Gastroesophageal sphincter (tissue), 4 donors: ENCODE data around the gene ZDHHC11. TPM values are rescaled to one million over a fixed set of nuclear protein-coding genes. Genes with fewer than 3 reads are reported as not detected.

Source experiments
- ATAC-seq: fragments of 150-250 bp; one replicate; pipeline ENCODE4 v1.9.1; 2016; ENCODE audit warnings: mild to moderate bottlenecking, moderate library complexity
- H3K27ac ChIP-seq, 4 donors: fragments of 200-600 bp; sonication (generic) in 3 of 4; 1 replicate in 3 of 4; 2 replicates in 1 of 4; pipeline ENCODE4 v1.5.1; 2016 to 2019
- H3K27me3 ChIP-seq: fragments of 200-600 bp; sonication (generic); one replicate; pipeline ENCODE4 v1.5.1; 2019
- H3K36me3 ChIP-seq, 2 donors: fragments of 200-600 bp; sonication (generic); one replicate each; pipeline ENCODE4 v1.5.1; 2019; ENCODE audit warnings: control low read depth in 1 of 2
- H3K4me1 ChIP-seq, 3 donors: fragments of 200-600 bp; sonication (generic); 1 replicate in 2 of 3; 2 replicates in 1 of 3; pipeline ENCODE4 v1.5.1; 2016 to 2019; ENCODE audit warnings: control low read depth in 2 of 3
- H3K4me3 ChIP-seq, 2 donors: fragments of 200-600 bp; sonication (generic); one replicate each; pipeline ENCODE4 v1.5.1; 2019; ENCODE audit warnings: mild to moderate bottlenecking in 1 of 2, moderate library complexity in 1 of 2
- H3K9me3 ChIP-seq, 3 donors: fragments of 200-600 bp; sonication (generic); one replicate each; pipeline ENCODE4 v1.5.1; 2017 to 2019; ENCODE audit warnings: control low read depth in 2 of 3
- EP300 ChIP-seq: sonication (generic); formaldehyde crosslinking; IDR thresholded peaks from one replicate; pipeline ENCODE4 v1.6.1; 2017; ENCODE audit warnings: antibody characterized with exemption, mild to moderate bottlenecking
- POLR2A ChIP-seq, 2 donors: fragments of 450-650 bp; IDR thresholded peaks; one replicate each; pipeline ENCODE4 v1.6.1; 2017; ENCODE audit warnings: antibody characterized with exemption in 2 of 2, mild to moderate bottlenecking in 2 of 2, moderate library complexity in 1 of 2
- POLR2AphosphoS5 ChIP-seq: sonication (generic); formaldehyde crosslinking; IDR thresholded peaks from one replicate; pipeline ENCODE4 v1.6.1; 2017; ENCODE audit warnings: antibody characterized with exemption
- WGBS, 2 donors: methylation state at CpG; one replicate each; pipeline ENCODE4 v1.1.5; 2018; ENCODE audit warnings: low coverage in 1 of 2; 5-methylcytosine and 5-hydroxymethylcytosine counted together
- total RNA-seq, 4 donors: library from RNA; depleted of rRNA; stranded (reverse); fragments of >200 nt; gene quantifications; one replicate each; pipeline ENCODE4 v1.1.0, GENCODE V29; 2016
- TF ChIP-seq, protein P1 (sequence below), 4 experiments: fragments of 200-600 bp in 2 of 4; fragments of 450-650 bp in 2 of 4; sonication (generic) in 1 of 4; IDR thresholded peaks; one replicate each; pipeline ENCODE4 v1.5.1; 2017 to 2019; ENCODE audit warnings: antibody characterized with exemption in 4 of 4, mild to moderate bottlenecking in 2 of 4, moderate library complexity in 2 of 4

ZDHHC11 gene, protein sequence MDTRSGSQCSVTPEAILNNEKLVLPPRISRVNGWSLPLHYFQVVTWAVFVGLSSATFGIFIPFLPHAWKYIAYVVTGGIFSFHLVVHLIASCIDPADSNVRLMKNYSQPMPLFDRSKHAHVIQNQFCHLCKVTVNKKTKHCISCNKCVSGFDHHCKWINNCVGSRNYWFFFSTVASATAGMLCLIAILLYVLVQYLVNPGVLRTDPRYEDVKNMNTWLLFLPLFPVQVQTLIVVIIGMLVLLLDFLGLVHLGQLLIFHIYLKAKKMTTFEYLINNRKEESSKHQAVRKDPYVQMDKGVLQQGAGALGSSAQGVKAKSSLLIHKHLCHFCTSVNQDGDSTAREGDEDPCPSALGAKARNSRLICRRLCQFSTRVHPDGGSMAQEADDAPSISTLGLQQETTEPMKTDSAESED
- total RNA-seq = 10 to 100 TPM in 2 of 4 donors, 1 to 10 TPM in 2; 2.3 to 19.1 (median 7.4) TPM

DNA sequence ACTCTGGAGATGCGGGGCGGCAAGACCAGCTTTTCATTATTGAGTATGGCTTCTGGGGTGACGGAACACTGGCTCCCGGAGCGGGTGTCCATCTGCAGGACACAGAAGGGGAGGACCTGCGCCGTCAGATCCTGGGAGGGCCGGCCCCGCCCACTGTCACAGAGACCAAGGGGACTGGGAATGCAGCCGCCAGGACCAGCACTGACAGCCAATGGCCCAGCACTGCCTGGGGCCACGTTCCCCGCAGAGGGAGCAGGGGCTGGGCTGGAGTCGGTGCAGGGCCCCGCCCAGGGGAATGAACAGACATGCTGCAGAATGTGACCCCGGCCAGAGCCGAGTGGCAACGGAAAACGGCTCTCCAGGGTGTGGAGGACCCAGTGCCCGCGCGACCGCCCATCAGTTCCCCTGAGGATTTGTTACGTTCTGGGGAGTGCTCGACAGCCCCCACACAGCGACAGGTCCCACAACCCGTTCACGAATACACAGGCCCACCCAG, at the start of gene ZDHHC11:
ZDHHC11 (minus strand) TSS at position 476 of the 496 bp plus-strand sequence; CDS start at position 92, 384 bp downstream.
- H3K36me3 ChIP-seq = peaks cover 0 to 5% of the 10 kb centered on the region in 2 donors
- H3K4me3 ChIP-seq = peak within 1 kb of the TSS in 1 of 2 donors; percentile 34

DNA sequence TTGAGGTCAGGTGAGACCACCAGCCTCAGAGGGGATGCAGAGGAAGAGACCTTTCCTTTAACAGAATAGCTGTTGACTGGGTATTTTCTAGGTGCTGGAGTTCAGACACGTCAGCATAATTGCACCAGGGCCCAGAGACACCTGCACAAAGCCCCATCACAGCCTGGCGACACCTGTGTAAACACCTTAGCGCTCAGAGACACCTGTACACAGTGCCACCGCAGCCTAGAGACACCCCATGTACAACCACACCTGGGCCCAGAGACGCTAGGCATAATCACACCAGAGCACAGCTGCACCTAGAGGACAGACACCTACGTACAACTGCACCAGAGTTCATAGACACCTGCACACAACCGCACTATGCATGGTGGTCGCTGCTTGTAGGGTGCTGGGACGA, 42.9 kb upstream of the ZDHHC11 start:
- Histone ChIP-seq H3K27ac (no peak overlapping the region), H3K4me3 (no peak overlapping the region), H3K4me1 (peaks cover 0 to 34% (median 16%) of the 10 kb centered on the region in 3 donors), H3K36me3 (peaks cover 0 to 27% of the 10 kb centered on the region in 2 donors), H3K9me3 (no peaks in the 10 kb centered on the region), H3K27me3 (no peaks in the 10 kb centered on the region)
- ATAC-seq = no peak
- WGBS, 2 donors = 70% methylated on average over 2 of the region's 9 CpGs; no CpG with 5 or more reads in 1 of the 2 donors
- TF ChIP-seq, protein P1, sequence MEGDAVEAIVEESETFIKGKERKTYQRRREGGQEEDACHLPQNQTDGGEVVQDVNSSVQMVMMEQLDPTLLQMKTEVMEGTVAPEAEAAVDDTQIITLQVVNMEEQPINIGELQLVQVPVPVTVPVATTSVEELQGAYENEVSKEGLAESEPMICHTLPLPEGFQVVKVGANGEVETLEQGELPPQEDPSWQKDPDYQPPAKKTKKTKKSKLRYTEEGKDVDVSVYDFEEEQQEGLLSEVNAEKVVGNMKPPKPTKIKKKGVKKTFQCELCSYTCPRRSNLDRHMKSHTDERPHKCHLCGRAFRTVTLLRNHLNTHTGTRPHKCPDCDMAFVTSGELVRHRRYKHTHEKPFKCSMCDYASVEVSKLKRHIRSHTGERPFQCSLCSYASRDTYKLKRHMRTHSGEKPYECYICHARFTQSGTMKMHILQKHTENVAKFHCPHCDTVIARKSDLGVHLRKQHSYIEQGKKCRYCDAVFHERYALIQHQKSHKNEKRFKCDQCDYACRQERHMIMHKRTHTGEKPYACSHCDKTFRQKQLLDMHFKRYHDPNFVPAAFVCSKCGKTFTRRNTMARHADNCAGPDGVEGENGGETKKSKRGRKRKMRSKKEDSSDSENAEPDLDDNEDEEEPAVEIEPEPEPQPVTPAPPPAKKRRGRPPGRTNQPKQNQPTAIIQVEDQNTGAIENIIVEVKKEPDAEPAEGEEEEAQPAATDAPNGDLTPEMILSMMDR (IDR thresholded peaks at IDR 0.05) = no peak
- TF ChIP-seq POLR2A (IDR thresholded peaks at IDR 0.05) (no peak), POLR2AphosphoS5 (no peak), EP300 (no peak)

More for the DNA sequence above, at the start of gene ZDHHC11:
- TF ChIP-seq POLR2AphosphoS5 (no peak), POLR2A (IDR thresholded peaks at IDR 0.05) (no peak), EP300 (no peak)
- TF ChIP-seq, protein P1 (IDR thresholded peaks at IDR 0.05) = no peak
- WGBS, 2 donors = 90 to 100% methylated on average over 2 of the region's 27 CpGs
- Histone ChIP-seq H3K27me3 (peaks cover 52% of the 10 kb centered on the region), H3K27ac (no peak within 1 kb of the TSS), H3K4me1 (peaks cover 0 to 22% (median 10%) of the 10 kb centered on the region in 3 donors), H3K9me3 (no peaks in the 10 kb centered on the region)
- ATAC-seq = no peak

DNA sequence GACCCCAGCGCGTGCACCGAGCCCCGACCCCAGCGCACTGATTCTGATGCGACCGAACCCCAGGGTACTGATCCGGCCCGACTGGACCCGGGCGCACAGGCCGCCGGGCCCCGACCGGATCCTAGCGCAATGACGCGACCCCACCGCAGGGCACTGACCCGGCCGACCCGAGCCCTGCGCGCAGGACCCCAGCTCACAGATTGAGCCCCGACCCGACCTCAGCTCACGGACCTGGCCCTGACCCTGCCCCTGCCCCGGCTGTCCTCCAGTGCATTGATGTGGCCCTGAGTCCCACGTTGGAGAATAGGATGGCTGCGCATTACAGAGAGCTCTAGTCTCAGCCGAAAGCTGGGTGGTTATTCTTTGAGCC, 42.3 kb upstream of the ZDHHC11 start:
- WGBS, 2 donors = no CpG with 5 or more reads among the region's 31 CpGs
- ATAC-seq = peak; percentile 13

DNA sequence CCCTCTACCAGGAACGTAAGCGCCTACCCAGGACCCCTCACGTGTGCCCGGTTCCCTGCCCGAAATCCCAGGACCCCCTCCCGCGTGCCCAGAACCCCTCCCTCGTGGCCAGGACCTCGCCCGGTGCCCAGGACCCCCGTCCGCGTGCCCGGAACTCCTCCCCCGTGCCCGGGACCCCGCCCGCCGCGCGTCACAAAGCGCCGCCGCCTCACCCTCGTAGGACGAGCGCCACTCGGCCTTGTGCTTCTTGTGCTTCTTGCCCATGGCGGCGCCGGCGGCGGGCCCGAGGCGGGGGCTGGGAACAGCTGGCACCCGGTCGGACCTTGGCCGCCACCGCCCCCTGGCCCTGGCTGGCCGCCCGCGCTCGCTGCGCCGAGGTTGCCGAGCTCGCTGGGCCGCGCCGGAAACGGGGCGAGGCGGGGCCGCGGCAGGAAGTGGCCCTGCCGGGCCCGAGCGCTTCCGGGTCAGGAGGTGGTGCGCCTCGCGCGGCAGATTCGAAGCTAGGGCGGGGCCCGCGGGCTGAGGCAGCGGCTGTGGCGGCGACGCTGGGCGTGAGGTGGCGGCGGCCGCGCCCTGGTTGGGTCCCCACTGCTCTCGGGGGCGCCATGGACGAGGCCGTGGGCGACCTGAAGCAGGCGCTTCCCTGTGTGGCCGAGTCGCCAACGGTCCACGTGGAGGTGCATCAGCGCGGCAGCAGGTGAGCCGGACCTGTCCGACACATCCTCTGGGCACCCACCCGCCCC, 41.8 kb upstream of the ZDHHC11 start, which contains the start of the genes BRD9 and TRIP13:
BRD9 (minus strand) TSS at position 408 of the 743 bp plus-strand sequence; CDS start at position 264, 144 bp downstream.
TRIP13 (plus strand) TSS at position 491 of the 743 bp plus-strand sequence; CDS start at position 606, 115 bp downstream.
- Histone ChIP-seq H3K27me3 (no peaks in the 10 kb centered on the region), H3K9me3 (no peaks in the 10 kb centered on the region), H3K4me1 (peaks cover 0 to 34% (median 16%) of the 10 kb centered on the region in 3 donors), H3K36me3 (peaks cover 0 to 39% of the 10 kb centered on the region in 2 donors), H3K27ac (peak within 1 kb of the TSS; percentile 60 to 94 (median 89)), H3K4me3 (peak within 1 kb of the TSS; percentile 74 to 91)
- WGBS, 2 donors = no CpG with 5 or more reads among the region's 91 CpGs
- TF ChIP-seq POLR2A (IDR thresholded peaks at IDR 0.05) (peak; percentile 60 to 62), POLR2AphosphoS5 (peak; percentile 30), EP300 (no peak)
- TF ChIP-seq, protein P1 (IDR thresholded peaks at IDR 0.05) = peak in 2 of 4 experiments; percentile 18 to 36
- peak; percentile 97 for ATAC-seq

More for the DNA sequence above, 42.3 kb upstream of the ZDHHC11 start:
- no peaks in the 10 kb centered on the region for H3K9me3 ChIP-seq
- H3K27ac ChIP-seq = peak overlapping the region in 2 of 4 donors; percentile 86 to 92
- peak overlapping the region; percentile 74 to 91 for H3K4me3 ChIP-seq
- no peaks in the 10 kb centered on the region for H3K27me3 ChIP-seq
- H3K4me1 ChIP-seq = peaks cover 0 to 34% (median 16%) of the 10 kb centered on the region in 3 donors
- no peak for TF ChIP-seq EP300
- TF ChIP-seq, protein P1 (IDR thresholded peaks at IDR 0.05) = no peak
- no peak for TF ChIP-seq POLR2AphosphoS5
- TF ChIP-seq POLR2A (IDR thresholded peaks at IDR 0.05) = no peak
- H3K36me3 ChIP-seq = peaks cover 0 to 33% of the 10 kb centered on the region in 2 donors
